GM19351 (cell line): ENCODE data around the gene NME1.

Experiments
- ATAC-seq: cut with Tn5 transposase; IDR thresholded peaks from one replicate; pipeline ENCODE4 v1.9.1; 2021; ENCODE audit warnings: mild to moderate bottlenecking, moderate library complexity; ENCODE audit not compliant: unreplicated experiment

The NME1 gene

DNA sequence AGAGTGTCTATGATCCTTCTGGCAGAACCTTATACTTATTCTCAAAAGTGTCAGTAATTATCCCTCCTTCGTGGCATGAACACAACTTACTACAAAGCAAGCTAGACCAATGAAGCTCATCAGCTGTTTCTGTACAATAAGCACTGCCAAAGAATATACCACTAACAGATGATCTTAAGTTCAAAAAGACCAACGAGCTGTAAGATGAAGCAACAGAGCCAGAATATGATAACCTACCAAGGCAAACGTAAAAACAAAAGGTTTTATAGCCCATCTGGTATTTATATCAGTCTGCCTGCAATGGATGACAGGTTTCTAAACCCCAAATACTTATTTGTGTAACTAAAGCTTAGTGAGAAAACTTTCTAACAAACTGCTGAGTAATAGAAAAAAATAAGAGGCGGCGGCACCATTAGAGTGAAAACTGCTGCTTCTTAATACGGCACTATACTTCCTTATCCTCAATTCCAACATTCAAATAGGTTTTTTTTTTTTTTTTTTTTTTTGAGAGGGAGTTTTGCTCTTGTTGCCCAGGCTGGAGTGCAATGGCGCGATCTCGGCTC lies 35.0 kb downstream of the NME1 start:
- no peak for ATAC-seq

DNA sequence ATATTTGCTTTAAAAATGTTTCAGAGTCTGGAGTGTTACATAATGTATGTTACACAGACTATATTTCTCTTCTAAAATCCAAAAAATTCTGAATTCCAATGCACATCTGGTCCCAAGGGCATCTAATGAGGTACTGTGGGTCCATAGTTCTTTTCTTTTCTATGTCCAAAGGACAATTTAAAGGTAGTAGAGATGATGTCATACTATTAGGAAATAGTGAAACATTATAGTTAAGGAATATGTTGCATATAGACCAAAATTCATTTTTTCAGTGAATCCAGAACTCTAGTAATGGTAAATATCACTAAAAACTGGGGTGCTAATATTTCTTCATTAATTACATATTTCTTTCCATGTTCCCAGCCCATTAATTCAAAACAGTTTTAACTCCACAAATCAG lies 35.8 kb downstream of the NME1 start:
- no peak for ATAC-seq

DNA sequence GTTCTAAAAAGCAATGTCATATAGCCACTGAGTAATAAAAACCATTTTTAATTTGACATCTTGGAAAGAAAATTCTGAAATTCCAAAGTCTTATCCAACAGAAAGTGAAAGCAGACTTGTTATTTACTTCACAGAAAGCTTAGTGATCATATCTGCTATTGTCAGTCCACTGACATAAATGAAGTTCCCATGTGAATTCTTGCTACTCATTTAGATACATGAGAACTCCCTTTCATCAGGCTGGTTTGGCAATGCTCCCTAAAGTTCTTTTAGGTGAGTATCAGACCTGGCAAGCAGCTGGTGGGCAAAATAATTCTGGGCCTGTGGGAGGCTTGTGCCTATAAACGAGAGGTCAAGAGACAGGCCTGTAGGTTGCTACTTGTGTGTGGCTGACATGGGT lies 36.3 kb downstream of the NME1 start:
- ATAC-seq: no peak

DNA sequence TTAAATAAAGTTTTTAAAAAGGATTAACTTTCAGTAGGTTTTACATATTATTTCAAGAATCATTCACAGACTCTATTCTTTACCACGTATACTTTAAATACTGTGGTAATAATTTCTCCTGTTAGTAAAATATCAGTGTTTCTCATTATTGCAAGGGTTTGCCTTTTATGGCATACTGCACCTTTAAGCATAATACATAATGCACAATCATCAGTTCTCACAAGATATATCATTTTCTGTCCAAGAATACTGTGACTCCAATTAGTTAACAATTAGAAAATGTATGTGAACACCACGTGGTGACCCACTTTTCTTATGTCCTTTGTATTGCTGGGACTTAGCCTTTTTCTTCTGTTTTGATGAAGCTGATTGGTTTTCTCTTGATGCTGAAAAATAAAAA lies 38.5 kb downstream of the NME1 start:
- ATAC-seq: no peak

DNA sequence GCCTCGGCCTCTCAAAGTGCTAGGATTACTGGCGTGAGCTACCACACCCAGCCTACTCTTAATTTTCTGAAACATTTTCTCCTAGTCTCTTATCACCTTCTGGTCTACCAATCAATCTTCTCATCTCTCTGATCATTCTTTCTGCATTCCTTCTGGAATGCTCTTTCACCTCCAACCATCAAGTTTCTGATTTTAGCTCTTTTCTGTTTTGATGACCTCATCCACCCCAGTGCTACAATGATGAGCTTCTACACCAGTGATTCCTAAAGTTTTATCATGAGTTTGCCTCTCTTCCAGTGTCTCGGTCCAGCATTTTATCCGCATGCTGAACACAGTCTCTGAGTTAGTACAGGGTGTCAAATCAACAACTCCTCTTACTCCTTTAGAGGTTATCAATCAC lies 44.4 kb downstream of the NME1 start:
- ATAC-seq: no peak

DNA sequence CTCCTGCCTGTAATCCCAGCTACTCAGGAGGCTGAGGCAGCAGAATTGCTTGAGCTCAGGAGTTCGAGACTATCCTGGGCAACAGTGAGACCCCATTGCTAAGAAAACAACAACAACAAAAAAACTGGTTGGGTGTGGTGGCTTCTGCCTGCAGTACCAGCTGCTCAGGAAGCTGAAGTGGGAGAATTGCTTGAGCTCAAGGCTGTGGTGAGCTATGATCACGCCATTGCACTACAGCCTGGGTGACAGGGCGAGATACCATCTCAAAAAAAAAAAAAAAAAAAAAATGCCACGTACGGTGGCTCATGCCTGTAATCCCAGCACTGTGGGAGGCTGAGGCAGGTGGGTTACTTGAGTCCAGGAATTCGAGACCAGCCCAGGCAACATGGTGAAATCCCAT lies 46.9 kb downstream of the NME1 start:
- no peak for ATAC-seq

DNA sequence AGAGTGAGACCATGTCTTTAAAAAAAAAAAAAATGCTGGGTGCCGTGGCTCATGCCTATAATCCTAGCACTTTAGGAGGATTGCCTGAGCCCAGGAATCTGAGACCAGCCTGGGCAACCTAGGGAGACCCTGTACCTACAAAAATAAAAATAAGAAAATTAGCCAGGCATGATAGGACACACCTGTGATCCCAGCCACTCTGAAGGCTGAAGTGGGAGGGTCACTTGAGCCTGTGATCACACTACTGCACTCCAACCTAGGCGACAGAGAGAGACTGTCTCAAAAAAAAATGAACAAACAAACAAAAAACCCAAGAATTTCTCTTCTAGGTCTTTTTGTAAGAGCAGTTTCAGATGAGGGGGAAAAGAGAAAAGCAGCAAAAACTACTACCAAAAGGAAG lies 47.5 kb downstream of the NME1 start:
- no peak for ATAC-seq

DNA sequence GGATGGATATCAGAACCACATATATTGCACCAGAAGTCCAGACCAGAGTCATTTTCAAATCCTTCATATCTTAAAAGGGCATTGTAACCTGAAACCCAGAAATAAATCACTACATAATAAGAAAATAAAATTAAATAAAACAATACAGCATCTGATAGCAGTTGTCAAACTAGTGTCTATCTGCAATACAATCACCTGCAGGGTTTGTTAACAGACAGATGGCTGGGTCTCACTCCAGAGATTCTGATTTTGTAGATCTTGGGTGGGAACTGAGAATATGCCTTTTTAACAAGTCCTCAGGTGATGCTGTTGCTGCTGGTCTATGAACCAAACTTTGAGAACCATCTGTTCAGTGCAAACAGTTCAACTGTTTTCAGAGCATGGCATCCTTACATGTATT lies 50.5 kb downstream of the NME1 start:
- no peak for ATAC-seq
